ENCODE data around the gene SETD2.

SETD2 gene

DNA sequence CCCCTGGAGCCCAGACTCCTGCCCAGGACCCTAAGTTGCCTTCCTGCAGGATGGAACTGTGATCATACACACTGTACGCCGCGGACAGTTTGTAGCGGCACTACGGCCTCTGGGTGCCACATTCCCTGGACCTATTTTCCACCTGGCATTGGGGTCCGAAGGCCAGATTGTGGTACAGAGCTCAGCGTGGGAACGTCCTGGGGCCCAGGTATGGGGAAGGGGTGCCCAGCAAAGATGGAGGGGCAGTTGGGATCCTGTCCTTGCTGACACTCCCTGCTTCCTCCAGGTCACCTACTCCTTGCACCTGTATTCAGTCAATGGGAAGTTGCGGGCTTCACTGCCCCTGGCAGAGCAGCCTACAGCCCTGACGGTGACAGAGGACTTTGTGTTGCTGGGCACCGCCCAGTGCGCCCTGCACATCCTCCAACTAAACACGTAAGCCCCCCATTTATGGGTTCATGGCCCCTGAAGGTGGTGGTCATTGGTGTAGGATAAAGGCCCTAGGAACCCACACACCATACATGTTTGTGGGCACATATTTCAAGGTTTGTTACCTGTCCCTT, 155.6 kb downstream of the SETD2 start:
- DNase-seq = no peak

DNA sequence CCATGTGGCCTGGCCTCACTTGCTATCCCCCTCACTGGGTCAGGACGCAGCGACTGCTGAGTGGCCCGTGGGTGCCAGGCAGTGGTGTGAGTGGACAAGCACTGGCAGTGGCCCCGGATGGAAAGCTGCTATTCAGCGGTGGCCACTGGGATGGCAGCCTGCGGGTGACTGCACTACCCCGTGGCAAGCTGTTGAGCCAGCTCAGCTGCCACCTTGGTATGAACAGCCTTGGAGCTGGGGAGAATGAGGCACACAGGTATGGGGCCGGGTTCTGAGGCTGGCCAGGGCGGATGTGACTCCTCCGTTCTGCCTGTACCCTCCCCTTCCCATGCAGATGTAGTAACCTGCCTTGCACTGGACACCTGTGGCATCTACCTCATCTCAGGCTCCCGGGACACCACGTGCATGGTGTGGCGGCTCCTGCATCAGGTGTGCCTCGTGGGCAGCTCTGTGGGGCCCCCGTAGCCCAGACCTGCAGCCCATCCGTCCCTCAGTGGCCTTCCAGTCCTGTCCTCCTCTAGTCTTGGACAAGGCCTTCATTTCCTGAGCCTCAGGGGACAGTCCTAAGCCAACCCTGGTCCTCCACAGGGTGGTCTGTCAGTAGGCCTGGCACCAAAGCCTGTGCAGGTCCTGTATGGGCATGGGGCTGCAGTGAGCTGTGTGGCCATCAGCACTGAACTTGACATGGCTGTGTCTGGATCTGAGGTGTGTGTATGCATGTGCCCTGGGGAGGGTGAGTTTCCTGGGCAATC, 156.3 kb downstream of the SETD2 start:
- DNase-seq = no peak

DNA sequence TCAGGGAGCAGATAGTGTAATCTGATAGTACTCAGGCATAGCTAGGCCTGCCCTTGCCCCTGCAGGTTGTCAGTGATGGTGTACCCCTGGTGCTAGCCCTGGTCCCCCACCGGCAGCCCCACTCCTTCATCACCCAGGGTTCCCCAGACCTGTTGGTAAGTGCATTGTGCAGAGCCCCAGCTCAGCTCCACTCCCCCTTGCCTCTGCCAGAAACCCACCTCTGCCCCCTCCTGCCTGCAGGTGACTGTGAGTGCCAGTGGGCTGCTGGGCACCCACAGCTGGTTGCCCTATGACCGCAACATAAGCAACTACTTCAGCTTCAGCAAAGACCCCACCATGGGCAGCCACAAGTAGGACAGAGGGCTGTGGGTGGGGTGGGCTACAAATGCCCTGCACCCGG, 156.9 kb downstream of the SETD2 start:
- no peak for DNase-seq

DNA sequence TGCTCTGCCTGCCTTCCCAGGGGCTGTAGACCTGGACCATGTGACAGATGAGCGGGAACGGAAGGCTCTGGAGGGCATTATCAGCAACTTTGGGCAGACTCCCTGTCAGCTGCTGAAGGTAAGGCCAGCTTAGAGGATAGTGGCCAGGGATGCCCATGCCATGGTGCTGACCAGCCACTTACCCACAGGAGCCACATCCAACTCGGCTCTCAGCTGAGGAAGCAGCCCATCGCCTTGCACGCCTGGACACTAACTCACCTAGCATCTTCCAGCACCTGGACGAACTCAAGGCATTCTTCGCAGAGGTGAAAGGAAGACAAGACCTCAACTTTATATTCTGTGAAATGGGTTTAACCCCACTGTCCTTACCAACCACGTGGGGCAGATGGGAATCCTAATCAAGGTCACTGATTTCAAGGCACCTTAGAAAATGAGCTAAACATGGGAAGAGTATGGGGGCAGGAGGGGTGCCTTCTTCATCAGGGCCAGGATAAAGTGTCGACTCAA, 157.7 kb downstream of the SETD2 start:
- DNase-seq = no peak

DNA sequence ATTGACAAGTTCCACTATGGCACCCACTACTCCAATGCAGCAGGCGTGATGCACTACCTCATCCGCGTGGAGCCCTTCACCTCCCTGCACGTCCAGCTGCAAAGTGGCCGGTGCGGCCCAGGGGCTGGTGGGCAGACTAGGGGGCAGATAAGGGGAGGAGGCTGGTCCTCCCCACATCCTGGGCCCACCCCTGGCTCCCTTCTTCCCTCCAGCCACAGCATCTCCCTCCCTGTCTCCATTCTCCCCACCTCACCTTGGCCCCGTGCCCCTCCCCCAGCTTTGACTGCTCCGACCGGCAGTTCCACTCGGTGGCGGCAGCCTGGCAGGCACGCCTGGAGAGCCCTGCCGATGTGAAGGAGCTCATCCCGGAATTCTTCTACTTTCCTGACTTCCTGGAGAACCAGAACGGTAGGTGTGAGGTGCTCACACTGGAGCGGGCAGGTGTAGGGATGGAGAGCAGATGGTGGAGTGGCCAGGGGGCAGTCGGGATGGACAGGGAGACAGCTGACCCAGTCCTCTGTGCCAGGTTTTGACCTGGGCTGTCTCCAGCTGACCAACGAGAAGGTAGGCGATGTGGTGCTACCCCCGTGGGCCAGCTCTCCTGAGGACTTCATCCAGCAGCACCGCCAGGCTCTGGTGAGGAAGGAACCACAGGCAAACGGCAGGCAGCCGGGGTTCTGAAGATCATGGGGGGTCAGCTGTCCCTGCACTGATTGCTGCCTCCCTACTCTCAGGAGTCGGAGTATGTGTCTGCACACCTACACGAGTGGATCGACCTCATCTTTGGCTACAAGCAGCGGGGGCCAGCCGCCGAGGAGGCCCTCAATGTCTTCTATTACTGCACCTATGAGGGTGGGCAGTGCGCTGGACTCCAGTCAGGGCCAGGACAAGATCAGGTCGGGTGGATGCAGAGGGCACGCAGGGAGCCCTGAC, 158.4 kb downstream of the SETD2 start:
- no peak for DNase-seq

DNA sequence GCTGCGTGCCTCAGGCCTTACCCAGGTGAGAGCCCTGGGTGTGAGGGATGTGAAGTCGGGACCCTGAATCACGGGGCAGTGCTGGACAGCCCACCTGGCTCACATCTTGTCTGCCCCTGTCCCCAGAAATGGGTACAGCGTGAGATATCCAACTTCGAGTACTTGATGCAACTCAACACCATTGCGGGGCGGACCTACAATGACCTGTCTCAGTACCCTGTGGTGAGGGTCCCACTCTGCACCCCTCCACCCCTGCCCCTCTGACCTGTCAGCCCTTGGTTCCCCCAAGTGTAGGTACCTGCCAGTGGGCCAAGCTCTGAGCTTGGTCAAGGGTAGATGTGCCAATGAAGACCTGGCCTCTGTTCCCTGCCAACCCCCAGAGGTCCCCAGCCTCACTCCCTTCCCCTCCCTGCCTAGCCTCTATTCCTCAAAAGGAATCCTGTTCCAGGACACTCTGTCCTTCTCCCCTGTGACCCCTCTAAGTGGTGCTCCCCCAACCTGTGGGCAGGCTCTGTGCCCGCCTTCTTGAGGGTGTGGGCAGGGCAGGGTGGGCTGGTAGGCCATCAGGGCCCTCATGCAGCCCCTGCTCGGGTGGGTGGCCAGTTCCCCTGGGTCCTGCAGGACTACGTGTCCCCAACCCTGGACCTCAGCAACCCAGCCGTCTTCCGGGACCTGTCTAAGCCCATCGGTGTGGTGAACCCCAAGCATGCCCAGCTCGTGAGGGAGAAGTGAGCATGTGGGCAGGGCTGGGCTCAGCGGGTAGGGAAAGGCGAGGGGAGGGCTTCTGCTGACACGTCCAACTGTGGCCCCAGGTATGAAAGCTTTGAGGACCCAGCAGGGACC, 159.3 kb downstream of the SETD2 start:
- no peak for DNase-seq

DNA sequence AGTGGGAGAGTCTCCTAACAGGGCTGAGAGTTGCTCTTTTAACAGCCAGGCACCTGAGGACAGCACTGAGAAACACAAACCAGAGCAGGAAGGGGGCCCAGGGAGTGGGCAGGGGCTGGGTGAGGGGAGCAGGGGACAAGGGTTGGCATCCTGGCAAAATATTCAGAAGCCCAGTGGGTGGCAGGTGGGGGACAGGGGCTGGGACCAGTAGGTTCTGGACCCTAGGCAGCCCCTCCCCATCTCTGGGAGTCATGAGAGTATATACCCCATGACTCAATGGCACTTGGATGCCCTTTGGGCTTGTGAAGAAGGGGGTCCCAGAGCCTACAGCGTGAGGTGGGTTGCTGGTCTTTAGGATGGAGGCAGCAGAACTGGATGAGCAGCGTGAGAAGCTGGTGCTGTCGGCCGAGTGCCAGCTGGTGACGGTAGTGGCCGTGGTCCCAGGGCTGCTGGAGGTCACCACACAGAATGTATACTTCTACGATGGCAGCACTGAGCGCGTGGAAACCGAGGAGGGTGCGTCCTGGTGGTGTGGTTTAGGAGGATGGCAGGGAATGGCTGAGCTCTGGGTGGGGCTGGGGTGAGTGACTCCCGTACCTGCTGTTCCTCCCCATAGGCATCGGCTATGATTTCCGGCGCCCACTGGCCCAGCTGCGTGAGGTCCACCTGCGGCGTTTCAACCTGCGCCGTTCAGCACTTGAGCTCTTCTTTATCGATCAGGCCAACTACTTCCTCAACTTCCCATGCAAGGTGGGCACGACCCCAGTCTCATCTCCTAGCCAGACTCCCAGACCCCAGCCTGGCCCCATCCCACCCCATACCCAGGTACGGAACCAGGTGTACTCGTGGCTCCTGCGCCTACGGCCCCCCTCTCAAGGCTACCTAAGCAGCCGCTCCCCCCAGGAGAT, 160.2 kb downstream of the SETD2 start:
- no peak for DNase-seq

DNA sequence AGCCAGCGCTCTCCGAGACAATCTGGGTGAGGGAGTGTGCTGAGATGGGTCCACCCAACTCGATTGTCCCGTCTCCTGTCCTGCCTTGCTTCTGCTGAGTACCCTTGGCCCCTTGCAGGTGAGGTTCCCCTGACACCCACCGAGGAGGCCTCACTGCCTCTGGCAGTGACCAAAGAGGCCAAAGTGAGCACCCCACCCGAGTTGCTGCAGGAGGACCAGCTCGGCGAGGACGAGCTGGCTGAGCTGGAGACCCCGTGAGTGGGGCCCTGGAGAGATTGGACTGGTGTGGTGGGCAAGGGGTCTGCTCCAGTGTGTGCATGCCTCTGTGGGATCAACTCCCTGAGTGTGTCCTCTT, 160.9 kb downstream of the SETD2 start:
- no peak for DNase-seq

DNA sequence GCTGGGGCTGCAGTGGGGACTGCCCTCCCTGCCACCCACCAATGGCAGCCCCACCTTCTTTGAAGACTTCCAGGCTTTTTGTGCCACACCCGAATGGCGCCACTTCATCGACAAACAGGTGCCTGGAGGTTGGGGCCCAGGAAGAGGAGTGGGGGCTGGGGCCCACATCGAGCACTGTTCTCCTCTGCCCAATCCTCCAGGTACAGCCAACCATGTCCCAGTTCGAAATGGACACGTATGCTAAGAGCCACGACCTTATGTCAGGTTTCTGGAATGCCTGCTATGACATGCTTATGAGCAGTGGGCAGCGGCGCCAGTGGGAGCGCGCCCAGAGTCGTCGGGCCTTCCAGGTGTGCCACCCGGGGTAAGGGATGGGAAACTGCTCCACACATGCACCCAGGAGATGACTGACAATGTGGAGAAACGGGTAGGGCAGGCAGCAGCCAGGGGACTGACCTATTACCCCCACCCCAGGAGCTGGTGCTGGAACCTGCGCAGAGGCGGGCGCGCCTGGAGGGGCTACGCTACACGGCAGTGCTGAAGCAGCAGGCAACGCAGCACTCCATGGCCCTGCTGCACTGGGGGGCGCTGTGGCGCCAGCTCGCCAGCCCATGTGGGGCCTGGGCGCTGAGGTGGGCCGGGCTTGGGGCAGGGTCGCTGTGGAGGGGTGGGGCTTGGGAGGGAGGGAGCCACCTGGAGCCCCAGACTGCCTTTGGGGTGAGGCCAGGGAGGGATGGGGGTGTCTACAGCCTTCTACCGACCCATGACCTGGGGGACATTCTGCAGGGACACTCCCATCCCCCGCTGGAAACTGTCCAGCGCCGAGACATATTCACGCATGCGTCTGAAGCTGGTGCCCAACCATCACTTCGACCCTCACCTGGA, 161.5 kb downstream of the SETD2 start:
- DNase-seq = no peak

DNA sequence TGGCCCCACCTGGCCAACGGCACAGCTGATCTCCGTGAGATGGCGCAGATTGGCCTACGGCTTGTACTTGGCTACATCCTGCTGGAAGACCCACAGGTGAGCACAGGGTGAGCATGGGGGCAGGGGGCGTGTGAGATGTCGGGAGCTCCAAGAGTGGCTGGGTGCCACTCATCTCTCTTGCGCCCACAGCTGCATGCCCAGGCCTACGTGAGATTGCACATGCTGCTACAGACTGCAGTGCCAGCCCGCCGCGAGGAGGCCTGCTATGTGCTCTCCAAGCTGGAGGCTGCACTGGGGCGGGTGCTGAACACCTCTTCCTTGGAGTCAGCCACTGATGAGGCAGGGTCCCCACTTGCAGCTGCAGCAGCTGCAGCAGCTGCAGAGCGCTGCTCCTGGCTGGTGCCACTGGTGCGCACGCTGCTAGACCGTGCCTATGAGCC, 162.2 kb downstream of the SETD2 start:
- no peak for DNase-seq

DNA sequence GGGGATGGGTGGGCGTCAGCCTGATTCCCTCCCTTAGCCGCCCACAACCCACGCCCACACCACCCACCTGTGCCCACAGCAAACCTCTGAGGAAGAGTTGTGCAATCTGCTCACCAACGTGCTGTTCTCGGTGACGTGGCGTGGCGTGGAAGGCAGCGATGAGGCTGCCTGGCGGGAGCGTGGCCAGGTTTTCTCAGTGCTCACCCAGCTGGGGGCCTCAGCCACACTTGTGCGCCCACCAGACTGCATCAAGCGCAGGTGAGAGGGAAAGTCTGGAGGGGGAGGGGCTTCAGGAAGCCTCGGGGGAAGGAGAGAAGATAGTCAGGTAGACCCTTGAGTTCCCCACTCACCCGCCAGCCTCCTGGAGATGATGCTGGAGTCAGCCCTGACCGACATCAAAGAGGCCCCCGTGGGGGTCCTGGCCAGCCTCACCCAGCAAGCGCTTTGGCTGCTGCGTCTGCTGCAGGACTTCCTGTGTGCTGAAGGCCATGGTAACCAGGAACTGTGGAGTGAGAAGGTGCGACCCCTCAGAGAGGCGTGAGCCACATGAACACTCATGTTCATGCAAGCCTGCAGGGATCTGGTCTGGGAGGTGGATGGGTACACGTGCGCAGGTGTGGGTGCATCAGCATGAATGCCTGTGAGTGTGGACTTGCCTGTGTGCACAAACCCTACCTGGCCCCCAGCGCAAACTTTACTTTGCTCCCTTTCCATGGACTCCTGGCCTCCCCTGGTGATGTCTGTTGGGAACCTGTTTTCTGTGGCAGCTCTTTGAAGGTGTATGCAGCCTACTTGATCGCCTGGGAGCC, 162.8 kb downstream of the SETD2 start:
- DNase-seq = no peak

DNA sequence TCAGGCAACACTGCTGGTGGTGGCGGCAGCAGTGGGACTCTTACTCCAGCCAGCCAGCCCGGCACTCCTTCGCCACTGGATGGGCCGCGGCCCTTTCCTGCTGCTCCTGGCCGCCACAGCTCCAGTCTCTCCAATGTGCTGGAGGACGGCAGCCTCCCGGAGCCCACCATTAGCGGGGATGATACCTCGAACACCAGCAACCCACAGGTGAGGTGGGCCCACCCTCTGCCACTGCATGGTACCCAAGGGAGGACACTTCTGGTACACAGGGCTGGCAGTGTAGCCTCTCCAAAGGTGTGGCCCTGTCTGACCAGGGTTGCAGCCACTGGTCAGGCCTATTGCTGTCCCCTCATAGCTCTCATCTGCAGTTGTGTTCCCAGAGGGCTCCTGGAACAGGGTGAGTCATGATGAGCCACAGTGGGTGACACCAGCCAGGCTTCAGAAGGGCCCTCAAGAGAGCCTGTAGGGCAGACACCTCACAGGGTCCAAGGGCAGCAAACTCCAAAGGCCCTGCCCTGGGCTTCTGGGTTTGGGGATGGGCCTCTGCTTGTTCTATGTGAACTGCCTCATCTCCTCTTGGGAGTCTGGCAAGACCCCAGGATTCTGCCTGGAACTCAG, 163.6 kb downstream of the SETD2 start:
- DNase-seq = no peak

DNA sequence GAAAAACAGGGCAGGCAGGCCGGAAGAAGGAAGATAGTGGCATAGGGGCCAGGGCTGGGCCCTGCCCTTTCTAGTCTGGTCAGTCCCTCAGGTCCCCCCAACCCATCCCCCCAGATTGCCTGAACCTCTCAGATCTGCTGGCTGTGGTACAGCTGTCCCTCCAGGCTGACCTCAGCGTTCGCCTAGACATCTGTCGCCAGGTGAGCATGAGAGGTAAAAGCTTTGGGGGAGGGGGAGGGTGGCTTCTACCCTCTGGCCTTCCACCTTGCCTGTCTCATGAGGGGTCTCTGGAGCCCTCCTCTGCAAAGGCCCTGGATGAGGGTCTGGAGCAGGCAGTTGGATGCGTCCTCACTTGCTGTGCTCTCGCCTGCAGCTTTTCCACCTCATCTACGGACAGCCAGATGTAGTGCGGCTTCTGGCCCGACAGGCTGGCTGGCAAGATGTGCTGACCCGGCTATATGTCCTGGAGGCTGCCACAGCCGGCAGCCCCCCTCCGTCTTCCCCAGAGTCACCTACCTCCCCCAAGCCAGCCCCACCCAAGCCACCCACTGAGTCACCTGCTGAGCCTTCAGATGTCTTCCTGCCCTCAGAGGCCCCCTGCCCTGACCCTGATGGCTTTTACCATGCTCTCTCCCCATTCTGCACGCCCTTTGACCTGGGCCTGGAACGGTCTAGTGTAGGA, 164.3 kb downstream of the SETD2 start:
- DNase-seq = no peak

DNA sequence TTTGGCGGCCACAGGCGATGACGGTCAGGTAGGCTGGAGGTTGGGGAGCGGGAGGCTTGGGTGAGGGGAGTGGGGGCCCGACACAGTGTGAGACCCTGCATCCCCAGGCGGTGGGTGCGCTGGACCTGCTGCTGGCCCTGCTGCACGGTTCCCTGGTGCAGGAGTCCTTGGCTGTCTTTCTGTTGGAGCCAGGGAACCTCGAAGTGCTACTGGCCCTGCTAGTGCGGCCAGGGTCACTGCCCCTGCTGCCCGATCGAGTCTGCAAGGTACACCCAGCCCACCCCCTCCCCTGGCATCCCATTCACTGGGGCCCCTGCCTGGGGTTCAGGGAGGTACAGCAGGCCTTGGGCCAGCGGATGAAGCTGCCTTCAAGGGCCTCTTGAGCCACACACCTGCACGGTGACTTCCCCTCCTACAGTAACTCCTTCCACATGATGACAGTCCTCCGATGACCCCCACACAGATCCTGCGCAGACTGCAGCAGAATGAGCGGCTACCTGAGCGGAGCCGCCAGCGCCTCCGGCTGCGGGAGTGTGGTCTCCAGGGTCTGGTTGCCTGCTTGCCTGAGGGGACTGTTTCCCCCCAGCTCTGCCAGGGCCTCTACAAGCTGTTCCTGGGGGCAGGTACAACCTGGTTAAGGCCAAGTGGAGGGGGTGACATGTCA, 164.9 kb downstream of the SETD2 start:
- DNase-seq = no peak

DNA sequence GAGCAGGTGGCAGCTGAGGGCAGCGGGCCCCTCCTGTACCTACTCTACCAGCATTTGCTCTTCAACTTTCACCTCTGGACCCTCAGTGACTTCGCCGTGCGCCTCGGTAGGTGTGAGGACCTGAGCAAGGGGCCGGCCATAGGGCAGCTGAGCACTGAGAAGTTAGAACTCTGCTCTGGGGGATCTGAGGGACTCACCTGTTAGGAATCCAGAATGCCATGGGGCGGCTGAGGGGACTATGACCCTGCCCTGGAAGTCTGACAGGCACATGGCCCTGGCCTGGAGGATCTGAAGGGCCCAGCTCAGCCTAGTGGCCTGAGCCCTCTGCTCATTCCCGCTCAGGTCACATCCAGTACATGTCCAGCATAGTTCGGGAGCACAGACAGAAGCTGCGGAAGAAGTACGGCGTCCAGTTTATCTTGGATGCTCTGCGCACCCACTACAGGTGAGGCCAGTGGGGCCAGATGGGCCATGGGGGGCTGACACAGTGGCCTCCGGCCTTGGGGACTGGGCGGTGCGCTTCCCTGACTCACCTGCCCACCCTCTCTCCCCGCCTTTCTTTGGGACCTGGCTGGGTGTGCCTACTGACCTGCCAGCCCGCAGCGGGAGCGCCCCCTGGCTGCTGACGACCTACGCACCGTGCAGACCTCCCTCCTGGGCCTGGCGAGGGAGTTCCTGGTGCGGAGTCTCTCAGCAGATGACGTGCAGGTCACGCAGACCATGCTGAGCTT, 165.6 kb downstream of the SETD2 start:
- no peak for DNase-seq

DNA sequence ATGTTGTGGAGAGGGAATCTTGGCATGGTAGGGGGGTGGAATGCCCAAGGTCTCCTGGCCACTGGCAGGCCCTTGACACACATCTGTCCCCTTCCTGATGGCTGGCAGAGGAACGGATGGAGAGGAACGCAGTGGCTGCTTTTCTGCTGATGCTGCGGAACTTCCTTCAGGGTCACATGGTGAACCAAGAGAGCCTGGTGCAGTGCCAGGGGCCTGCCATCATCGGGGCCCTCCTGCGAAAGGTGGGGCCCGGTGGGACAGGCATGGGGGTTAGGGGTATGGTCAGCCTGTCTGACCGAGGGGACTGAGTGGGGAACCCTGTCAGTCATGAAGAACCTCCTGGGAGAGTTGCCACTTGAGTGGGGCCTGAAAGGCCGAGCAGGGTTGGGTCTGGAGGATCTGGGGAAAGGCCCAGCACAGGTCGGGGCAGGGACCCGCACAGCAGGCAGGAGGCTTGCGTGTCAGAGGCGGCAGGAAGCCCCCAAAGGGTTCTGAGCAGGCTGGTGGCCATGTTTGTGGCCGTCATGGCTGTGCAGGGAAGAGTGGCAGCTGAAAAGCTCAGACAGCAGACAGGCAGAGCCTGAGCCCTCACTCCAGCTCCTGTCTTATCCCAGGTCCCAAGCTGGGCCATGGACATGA, 166.3 kb downstream of the SETD2 start:
- no peak for DNase-seq

All from COR-L47 (cell line).